Fibroblast of upper back skin (primary cell): ENCODE data around the gene UBE2B.
"Not testable (repeated sequence)": the region's sequence is repeated elsewhere in the genome, so short reads cannot be mapped to it uniquely, and the experiment has no call there.

Source experiments
- DNase-seq: peaks from one replicate; pipeline ENCODE4 v3.0.0-alpha.2; 2013

Gene UBE2B

DNA sequence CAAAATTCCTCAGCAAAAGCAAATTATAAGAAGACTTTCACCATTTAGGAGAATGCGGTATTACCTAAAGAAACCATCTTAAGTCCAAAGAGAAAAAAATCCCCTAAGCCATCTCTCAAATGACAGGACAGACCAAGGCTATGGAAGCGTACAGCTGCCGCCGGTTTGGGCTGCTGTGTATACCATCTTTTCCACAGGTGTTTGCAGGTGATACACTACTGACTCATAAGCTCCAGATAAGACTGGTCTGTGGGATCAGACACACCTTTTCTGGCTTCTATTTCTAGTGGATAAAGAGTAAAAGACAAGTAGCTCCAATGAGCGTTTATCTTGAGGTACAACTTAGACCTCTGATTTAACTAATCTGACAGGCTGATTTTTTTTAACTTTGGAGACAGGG lies 32.6 kb downstream of the UBE2B start:
- no peak for DNase-seq

DNA sequence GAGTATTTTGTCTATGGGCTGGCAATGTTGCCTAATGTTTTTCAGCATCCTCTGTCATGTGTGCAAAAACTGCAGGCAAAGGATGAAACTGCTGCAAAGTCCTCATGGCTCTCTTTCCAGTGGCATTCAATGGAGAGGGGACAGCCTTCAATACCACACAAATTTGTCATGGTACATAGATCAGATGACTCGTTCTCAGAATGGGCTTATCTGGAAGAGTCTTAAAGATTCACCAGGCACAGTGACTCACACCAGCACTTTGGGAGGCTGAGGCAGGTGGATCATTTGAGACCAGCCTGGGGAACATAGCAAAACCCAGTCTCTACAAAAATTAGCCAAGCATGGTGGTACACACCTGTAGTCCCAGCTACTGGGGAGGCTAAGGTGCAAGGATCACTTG lies 35.0 kb downstream of the UBE2B start:
- peak; percentile 3 for DNase-seq

DNA sequence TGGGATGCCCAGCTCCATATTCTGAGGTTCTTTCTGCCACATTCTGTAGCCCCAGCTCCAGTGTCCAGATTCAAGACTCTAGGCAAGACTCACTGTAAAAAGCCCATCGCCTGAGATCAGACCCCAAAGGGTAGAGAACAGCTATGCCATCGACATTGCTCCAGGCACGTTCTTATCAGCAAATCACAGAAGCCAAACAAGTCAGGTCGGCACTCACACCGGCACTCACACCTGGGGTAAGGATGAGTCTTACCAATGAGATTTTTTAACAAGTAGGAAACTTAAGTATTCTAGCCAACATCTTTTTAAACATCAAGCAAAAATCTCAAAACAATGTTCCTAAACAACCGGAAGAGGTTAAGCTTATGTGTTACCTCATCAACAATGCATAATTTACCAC lies 38.0 kb downstream of the UBE2B start:
- DNase-seq: no peak

DNA sequence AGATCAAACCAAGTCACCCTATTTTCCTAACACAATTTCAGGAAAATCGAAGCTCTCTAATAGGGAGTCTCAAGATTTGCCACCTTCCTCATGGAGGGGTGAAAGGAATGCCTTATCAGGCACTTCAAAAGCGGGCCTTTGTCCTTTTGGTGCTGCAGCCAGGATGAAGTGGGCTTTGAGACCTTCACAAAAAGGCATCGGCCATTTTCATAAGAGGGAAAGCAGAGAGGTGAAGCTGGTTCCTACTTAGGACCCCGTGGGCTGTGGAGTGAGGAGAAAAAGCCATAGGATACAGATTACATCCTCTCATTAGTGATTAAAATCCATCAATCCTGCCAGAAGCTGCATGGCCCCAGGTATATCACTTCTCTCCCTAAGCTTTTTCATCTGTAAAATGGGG lies 39.5 kb downstream of the UBE2B start:
- DNase-seq: no peak

DNA sequence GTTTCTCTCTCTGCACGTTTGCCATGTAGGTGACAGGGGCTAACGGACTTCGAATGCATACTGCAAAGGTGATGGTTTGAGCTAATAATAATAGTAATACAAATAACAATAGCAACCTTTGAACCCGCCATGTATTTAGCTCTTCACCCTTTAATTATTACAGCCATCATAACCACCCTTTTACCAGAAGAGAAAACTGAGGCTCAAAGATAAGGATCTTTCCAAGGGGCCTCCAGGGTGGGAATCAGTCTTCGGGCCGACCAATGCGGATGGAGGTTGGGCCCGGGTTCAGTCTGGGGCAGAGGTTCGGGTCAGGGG lies 39.8 kb downstream of the UBE2B start:
- DNase-seq: no peak

DNA sequence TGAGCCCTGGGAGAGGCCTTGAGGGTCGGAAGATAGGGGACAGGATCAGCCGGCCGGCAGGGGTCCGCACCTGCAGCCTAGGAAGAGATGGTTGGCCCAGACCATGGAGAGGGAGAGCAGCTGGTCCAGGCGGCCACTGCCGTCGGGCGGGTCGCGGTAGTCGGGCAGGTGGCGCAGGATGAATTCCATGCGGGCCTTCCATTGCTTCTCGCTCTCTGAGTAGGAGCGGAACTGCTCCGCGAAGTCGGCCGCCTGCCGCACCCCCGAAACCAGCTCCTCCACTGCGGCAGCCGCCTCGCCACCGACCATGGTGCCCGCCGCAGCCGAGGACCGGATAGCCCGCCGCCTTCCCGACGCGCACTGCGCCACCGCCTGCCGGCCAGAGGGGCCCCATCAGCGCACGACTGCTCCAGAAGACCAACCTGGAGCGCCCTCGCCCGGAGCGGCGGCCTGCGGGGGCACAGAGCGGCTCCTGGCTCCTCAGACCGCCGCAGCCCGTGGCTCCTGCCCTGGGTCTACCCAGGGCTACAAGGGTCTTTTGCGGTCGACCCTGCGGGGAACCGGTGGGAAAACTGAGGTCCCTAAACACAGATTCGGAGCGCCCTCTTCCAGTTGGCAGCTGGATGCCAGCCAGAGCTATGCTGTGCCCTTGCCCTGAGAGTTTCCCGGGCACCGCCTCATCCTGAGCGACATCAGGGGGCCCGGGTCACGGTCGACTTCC lies 40.3 kb downstream of the UBE2B start, which contains the start of gene CDKN2AIPNL:
TSS of gene CDKN2AIPNL (minus strand) at position 336 of the 721 bp plus-strand sequence. CDS start at position 309, 27 bp downstream.
- DNase-seq: peak; percentile 85

DNA sequence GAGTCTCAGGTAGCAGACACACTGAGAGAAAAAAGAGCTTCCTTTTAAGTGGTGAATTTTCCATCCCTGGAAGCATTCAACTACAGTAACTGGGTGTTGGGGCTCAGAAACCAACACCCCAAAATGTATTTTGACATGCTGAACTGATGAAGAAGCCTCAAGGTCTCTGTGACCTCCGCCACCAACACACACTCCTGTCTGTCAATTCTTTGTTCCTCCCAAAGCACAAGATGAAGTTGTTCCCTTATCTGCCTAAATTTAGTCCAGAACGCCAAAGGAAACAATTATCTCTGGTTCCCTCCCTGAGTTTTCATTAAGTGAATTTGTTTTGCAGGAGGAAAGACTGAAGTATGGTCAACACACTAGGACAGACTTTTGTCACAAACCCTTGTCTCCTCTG lies 41.7 kb downstream of the UBE2B start:
- no peak for DNase-seq

DNA sequence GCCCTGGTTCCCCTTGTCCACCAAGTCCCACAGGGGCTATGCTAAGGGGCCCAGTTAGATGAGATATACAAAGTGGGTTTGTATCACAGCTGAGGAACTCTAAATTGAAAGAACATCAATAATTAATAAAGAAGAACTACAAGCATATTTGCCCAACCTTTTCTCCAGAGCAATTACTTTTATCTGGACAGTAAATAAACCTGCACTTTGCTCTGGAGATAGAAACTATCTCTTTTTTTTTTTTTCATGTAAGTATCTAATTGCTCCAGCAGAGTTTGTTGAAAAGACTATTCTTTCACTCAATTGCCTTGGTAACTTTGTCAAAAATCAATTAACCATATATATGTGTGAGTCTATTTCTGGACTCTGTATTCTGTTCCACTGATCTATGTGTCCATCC lies 46.3 kb downstream of the UBE2B start:
- DNase-seq: no peak

DNA sequence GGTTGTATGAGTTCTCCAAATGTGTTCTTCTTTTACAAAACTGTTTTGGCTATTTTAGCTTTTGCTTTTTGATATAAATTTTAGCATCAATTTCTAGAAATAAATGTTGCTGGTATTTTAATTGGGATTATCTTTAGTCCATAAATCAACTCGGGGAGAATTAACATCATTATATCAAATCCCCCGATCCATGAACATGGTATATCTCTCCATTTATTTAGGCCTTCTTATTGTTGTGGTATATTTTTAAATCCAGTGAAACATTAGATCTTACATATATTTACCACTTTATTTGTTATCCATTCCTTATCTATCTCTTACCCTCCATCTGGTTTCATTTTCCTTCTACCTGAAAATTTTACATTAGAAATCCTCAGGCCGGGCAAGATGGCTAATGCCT lies 47.6 kb downstream of the UBE2B start:
- DNase-seq: no peak

DNA sequence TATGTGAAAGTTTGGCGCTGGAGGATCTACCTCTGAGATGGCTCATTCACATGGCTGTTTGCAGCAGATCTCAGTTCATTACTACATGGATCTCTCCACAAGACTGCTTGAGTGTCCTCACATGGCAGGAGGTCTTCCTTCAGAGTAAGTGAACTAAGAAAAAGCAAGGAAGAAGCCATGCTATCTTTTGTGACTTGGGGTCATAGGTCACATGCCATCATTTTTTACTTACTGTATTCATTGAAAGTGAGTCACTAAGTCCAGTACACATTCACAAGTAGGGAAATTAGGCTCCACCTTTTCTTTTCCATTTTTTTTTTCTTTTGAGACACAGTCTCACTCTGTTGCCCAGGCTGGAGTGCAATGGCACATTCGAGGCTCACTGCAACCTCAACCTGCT lies 49.0 kb downstream of the UBE2B start:
- no peak for DNase-seq

DNA sequence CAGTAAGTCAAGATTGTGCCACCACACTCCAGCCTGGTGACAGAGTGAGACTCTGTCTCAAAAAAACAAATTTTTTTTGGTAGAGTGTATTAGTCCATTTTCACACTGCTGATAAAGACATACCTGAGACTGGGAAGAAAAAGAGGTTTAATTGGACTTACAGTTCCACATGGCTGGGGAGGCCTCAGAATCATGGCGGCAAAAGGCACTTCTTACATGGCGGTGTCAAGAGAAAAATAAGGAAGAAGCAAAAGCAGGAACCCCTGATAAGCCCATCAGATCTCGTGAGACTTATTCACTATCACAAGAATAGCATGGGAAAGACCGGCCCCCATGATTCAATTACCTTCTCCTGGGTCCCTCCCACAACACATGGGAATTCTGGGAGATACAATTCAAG lies 49.7 kb downstream of the UBE2B start:
- DNase-seq: not testable (repeated sequence)

DNA sequence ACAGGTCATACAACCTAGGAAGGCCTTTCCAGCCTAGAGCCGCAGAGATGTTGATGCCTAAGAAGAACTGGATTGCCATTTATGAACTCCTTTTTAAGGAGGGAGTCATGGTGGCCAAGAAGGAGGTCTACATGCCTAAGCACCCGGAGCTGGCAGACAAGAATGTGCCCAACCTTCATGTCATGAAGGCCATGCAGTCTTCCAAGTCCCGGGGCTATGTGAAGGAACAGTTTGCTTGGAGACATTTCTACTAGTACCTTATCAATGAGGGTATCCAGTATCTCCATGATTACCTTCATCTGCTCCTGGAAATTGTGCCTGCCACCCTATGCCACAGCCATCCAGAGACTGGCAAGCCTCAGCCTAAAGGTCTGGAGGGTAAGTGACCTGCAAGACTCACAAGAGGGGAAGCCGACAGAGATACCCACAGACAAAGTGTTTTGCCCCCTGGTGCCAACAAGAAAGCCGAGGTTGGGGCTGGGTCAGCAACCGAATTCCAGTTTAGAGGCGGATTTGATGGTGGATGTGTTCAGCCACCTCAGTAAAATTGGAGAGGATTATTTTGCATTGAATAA lies 51.5 kb downstream of the UBE2B start:
- DNase-seq: no peak

DNA sequence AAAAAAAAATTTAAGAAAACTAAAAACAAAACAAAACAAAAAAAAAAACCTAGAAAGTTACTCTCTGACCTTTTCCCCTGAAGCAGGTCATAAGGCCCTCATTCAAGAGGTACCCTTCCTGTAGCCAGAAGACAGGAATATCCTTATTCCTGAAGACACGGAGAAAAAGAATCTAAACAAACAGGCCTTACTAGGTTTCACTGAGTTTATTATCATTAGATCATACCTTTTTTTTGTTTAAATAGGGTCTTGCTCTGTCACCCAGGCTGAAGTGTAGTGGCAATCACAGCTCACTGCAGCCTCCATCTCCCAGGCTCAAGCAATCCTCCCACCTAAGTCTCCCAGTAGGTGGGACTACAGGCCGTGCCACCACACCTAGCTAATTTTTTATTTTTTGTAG lies 52.0 kb downstream of the UBE2B start:
- no peak for DNase-seq

DNA sequence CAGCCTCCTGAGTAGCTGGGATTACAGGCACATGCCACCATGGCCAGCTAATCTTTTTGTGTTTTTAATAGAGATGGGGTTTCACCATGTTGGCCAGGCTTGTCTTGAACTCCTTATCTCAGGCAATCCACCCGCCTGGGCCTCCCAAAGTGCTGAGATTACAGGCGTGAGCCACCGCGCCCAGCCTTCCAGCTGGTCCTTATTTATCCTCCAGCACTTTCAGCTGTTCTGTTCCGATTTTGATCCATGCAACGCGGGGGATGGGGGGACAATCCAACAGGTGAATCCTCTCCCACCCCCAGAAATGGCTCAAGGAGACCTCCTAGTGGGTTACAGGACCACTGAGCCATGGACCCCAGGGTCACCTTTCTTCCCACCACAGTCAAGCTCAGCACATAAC lies 55.0 kb downstream of the UBE2B start:
- DNase-seq: no peak

DNA sequence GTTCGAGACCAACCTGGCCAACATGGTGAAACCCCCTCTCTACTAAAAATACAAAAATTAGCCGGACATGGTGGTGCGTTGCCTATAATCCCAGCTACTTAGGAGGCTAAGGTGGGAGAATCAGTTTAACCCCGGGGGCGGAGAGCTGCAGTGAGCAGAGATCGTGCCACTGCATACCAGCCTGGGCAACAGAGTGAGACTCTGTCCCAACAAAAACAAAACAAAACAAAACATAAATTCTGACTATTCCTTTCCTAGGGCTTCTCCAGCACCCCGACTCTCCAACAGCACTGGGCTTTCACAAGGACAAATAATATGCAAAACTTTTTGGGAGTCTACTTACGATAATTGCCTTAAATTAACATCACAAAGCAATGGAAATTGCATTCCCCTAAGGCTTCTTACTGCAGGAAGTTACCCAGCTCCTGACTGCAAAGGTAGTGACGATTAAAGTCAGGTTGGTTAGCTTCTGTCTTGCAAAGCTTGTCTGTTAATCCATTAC lies 56.2 kb downstream of the UBE2B start:
- DNase-seq: no peak

DNA sequence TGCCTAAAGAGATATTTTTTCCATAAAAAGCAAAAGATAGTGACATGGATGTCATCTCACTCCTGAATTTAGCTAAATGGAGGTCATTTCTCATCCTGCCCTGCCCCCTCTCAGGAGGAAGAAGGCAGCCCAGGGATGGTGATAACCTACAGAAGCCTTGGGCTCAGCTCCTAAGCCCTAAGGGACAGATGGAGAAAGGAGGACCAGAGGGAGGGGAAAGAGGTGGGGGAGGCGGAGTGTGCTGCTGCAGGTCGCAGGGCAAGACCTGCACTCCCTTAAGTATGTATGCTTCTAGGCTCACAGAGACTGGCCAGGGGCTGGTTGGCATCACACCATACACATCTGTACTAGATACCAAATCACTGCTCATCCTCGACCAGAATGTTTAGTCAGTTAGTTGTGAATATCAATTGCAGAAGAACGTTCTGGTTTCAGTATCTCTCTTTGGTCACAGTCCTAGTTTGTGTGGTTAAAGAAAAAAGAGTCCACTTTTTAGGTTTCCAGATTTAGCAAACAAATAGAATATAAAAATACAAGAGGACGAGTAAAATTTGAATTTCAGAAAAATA lies 58.7 kb downstream of the UBE2B start:
- DNase-seq: no peak

DNA sequence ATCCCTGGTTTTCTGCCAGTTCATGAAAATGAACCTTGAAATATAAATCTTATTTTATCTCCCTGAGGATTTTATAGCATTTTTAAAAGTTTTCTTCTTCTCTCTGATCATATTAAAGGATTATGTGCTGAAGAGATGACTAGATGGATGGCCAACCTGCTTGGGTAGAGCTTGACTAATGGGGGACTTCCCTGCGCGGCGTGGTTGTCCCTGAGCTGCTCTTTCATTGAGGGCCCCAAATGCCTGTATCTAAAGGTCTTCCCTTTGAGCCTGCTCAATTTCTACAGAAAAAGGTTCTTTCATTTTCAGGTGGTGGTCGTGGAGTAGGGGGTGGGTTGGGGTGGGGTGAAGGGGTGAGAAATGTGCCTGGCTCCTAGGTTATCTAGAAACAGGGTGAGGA lies 60.8 kb downstream of the UBE2B start:
- no peak for DNase-seq

DNA sequence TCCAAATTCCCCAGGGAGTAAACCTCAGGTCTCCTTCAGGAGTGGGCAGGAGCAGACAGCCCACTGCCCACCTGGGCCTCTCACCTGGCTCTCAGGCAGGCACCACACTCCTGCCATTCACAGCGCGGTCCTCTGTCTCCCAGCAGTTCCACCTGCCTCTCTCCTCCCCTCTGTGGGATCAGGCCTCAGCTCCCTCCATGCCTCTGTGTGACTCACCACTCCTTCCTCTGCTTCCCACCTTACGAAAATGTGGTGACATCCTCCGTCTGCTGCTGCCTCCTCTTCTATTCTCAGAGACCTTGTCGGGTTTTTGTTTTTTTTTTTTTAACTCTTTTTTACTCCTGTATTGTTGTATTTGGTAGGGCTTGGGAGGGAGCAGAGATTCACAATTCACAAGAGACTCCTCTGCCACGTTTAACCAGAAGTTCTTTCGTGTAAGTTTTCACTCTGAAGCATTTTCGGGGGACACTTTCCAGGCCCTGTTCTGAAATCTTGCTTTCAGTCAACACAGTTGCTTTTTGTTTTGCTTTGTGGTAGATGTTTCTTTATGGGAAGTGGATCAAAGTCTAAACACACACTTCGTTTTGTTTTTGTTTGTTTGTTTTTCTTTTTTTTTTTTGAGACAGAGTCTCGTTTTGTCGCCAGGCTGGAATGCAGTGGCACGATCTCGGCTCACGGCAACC lies 61.4 kb downstream of the UBE2B start:
- DNase-seq: no peak

DNA sequence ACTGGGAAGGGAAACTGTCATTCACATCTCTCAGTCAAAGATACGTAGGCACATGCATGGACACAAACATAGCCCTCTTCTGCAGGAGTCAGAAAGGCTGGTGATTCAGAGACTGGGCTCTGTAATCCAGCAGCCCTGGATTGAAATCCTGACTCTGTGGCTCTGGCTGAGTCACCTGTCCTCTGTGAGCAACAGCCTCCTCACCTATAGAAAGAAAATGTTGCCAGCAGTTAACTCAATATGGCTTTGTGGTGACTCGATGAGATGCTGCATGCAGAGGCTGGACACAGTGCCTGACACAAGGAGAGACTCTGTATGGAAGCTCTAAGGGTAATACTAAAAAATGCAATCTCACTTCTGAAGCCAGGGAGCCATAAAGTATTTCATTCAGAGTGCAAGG lies 64.2 kb downstream of the UBE2B start:
- DNase-seq: peak; percentile 64

DNA sequence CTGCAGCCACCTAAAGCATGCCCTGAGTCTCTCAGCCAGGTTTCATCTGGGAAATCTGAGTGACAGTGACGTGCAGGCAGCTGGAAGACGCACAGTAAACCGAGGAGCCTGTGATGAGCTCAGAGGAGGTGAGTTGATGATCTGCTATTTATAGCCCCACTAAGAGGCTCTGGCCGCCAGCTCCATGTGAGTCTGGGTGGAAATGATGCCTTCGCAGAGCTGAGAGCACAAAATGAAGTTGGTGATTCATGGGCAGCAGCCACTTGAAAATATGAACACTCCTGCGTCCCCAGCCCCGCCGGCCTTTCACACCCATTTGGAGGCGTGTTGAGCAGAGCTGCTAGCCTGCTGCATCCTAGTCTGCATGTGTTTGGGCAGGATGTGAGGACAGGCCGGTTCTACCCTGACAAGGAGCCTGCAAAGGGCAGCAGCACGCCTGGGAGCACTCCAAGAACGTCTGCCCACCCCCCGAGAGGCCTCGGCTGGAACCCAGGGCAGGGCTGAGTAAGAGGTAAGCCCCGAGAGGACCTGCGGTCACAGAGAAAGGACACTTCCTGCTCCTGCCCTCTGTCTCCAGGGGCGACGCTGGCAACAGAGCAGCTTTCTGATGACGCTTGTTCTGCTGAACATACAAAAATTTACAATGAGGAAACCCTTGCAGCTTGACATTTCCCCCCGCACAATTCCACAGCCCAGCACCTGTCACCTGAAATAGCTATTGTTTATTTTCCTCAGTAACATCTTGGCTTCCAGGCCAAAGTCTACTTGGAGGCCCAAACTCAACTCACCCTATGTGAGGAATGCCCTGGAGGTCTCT lies 65.4 kb downstream of the UBE2B start:
- DNase-seq: peak; percentile 89

DNA sequence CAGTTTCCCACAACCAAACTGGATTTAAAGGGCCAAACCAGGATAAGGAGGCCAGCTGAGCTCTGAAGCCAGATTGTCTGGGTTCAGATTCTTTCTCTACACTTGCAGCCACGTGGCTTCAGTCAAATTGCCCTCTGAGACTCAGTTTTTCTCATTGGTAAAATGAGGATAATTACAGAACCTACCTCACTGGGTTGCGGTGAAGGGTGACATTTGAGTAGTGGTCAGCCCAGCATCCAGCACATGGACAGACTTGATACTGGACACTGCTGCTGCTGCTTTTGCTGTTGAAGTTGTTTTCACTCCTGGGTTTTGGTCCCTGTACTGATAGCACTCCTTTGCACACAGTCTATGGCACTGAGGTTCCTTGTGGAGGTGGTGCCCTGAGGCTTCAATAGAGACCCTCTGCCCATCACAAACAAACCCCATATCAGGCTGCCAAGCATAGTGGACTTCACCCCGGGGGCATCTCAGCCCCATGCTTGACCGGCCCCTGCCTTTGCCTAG lies 66.0 kb downstream of the UBE2B start:
- DNase-seq: no peak

DNA sequence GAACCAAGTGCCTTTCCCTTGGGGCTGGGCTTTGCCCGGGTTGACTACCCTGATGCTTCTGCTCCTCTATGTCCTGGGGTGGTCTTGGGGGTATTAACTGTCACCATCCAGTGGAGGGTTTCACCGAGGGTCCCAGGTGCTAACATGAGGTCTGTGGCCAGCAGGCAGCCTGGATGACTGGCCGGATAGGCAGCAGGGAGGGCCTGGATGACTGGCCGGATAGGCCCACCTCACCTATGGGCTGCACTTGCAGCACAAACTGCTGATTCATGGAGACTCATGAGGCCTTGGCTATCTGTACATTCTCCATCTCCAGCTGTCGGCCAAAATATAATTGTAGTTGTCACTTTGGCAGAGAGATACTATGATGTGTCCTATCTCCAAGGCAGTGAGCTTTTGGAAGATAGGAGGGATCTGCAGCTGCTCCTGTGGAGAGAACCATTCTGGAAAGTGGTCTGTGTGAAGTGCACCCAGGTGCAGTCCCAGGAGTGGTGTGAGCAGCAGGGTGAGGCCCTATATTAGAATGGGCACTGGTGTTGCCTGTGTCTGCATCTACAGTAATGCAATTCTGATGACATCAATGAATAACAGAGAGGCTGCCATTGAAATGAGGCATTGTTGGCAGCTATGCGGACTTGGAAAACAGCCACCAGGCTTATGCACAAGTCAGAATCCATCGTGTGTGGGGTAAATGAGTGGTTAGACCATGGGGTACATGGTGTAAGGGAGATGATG lies 66.6 kb downstream of the UBE2B start:
- peak; percentile 74 for DNase-seq
